HepG2 (cell line): ENCODE data around the gene PAQR3. TPM values are rescaled to one million over a fixed set of nuclear protein-coding genes. Genes with fewer than 3 reads are reported as not detected.
A peak's percentile ranks its signal among the peaks of the same experiment; 100 is the strongest.

Experiments used
- ATAC-seq: fragments of 200-7000 bp; cut with Tn5 transposase; 3 replicates; pipeline ENCODE4 v1.9.1; 2020; ENCODE audit warnings: mild to moderate bottlenecking, moderate library complexity
- BruUV-seq: library from RNA; stranded (reverse); fragments of 400-500 nt; replicated peaks from 2 replicates; lab custom pipeline; 2021; lab: Mats Ljungman, UMichigan
- CTCF ChIA-PET: fragments of 300-600 bp; formaldehyde crosslinking; extraction: SDS; loops from one replicate; lab custom pipeline; 2021; ENCODE audit warnings: low total read pairs, inconsistent platforms, low intra/inter-chr PET ratio; lab: Yijun Ruan, JAX
- POLR2A ChIA-PET: fragments of 350-600 bp; sonication (Branson Sonifier 250); formaldehyde crosslinking; loops from one replicate; lab custom pipeline; 2020; ENCODE audit warnings: antibody characterized with exemption, inconsistent platforms; lab: Yijun Ruan, JAX
- DNase-seq: peaks from one replicate; pipeline ENCODE4 v3.0.0-alpha.2; 2015; ENCODE audit warnings: low spot score
- FAIRE-seq: peaks from 3 replicates; lab custom pipeline; 2011; peaks lifted over from hg19 to GRCh38; lab: Jason Lieb, UNC
- H2AFZ ChIP-seq: one replicate; pipeline ENCODE4 v1.6.1; 2011; ENCODE audit warnings: low read length, inconsistent platforms
- H3K27ac ChIP-seq: fragments of 300-600 bp; 3 replicates; pipeline ENCODE4 v1.8.0; 2011; ENCODE audit warnings: mixed run types, mild to moderate bottlenecking, mixed read lengths, low read length, inconsistent platforms; ENCODE audit not compliant: insufficient read depth; ENCODE audit errors: extremely low read length
- H3K27me3 ChIP-seq, 2 experiments: fragments of 200-600 bp in 1 of 2; 2 replicates in 1 of 2; 3 replicates in 1 of 2; pipeline versions ENCODE4 v1.6.0 to v1.8.0; 2011; ENCODE audit warnings: low read length in 2 of 2, mild to moderate bottlenecking in 2 of 2, moderate library complexity in 2 of 2, inconsistent platforms in 1 of 2; ENCODE audit not compliant: insufficient read depth in 2 of 2, control insufficient read depth in 1 of 2
- H3K36me3 ChIP-seq, 2 experiments: fragments of 200-600 bp in 1 of 2; replicated peaks in 1 of 2; 2 replicates in 1 of 2; 3 replicates in 1 of 2; pipeline versions ENCODE4 v1.5.1 to v1.8.0; 2011; ENCODE audit warnings: low read length in 2 of 2, inconsistent platforms in 1 of 2; ENCODE audit not compliant: insufficient read depth in 2 of 2, control insufficient read depth in 1 of 2
- H3K4me1 ChIP-seq: 2 replicates; pipeline ENCODE4 v1.5.1; 2012; ENCODE audit warnings: low read length, inconsistent platforms; ENCODE audit not compliant: insufficient read depth
- H3K4me2 ChIP-seq: 2 replicates; pipeline ENCODE4 v1.6.0; 2011; ENCODE audit warnings: low read depth, low read length, inconsistent platforms
- H3K4me3 ChIP-seq, 3 experiments: fragments of 200-600 bp in 1 of 3; sonication (generic), shearing (Covaris generic) in 1 of 3; replicated peaks in 1 of 3; 2 replicates each; pipeline ENCODE4 v1.5.1; 2011 to 2016; ENCODE audit warnings: low read length in 3 of 3, inconsistent platforms in 2 of 3, low read depth in 2 of 3, mild to moderate bottlenecking in 2 of 3, control low read depth in 1 of 3, mixed read lengths in 1 of 3; ENCODE audit not compliant: insufficient read depth in 1 of 3
- H3K79me2 ChIP-seq: one replicate; pipeline ENCODE4 v1.6.1; 2011; ENCODE audit warnings: low read length, inconsistent platforms; ENCODE audit not compliant: insufficient read depth
- H3K9ac ChIP-seq: 2 replicates; pipeline ENCODE4 v1.6.0; 2011; ENCODE audit warnings: mild to moderate bottlenecking, low read depth, low read length, inconsistent platforms; ENCODE audit not compliant: insufficient read depth
- H3K9me3 ChIP-seq: 2 replicates; pipeline ENCODE4 v1.5.1; 2012; ENCODE audit warnings: mild to moderate bottlenecking, low read length
- H4K20me1 ChIP-seq: 2 replicates; pipeline ENCODE4 v1.6.0; 2011; ENCODE audit warnings: inconsistent platforms, mild to moderate bottlenecking, low read length, moderate library complexity; ENCODE audit not compliant: insufficient read depth
- AHDC1 ChIP-seq: sonication (generic); formaldehyde crosslinking; IDR thresholded peaks from 2 replicates; pipeline ENCODE4 v1.5.1; 2020; ENCODE audit warnings: mild to moderate bottlenecking, missing genetic modification reagents, borderline replicate concordance
- BCLAF1 ChIP-seq: fragments of 450-650 bp; IDR thresholded peaks from 2 replicates; pipeline ENCODE4 v1.6.1; 2017; ENCODE audit warnings: mild to moderate bottlenecking
- CCDC6 ChIP-seq: sonication (generic); formaldehyde crosslinking; IDR thresholded peaks from 2 replicates; pipeline ENCODE4 v1.8.1; 2022; ENCODE audit warnings: mild to moderate bottlenecking, missing genetic modification reagents, moderate library complexity
- CENPT ChIP-seq: sonication (generic); formaldehyde crosslinking; IDR thresholded peaks from 2 replicates; pipeline ENCODE4 v1.8.0; 2022; ENCODE audit warnings: low read depth, mild to moderate bottlenecking, moderate library complexity, missing genetic modification reagents
- CHCHD3 ChIP-seq: sonication (generic); formaldehyde crosslinking; IDR thresholded peaks from 2 replicates; pipeline ENCODE4 v1.8.0; 2022; ENCODE audit warnings: mild to moderate bottlenecking, missing genetic modification reagents, moderate library complexity
- KLF16 ChIP-seq, 2 experiments: sonication (generic) in 1 of 2; formaldehyde crosslinking in 1 of 2; IDR thresholded peaks; 2 replicates each; pipeline versions ENCODE4 v1.6.1 to v1.8.0; 2016 to 2023; ENCODE audit warnings: missing genetic modification reagents in 2 of 2, missing compliant biosample characterization in 1 of 2
- POLR2A ChIP-seq, 2 experiments: IDR thresholded peaks; 2 replicates each; pipeline ENCODE4 v1.6.1; 2011; ENCODE audit warnings: low read depth in 2 of 2, low read length in 2 of 2, mild to moderate bottlenecking in 1 of 2, moderate library complexity in 1 of 2; ENCODE audit not compliant: insufficient read depth in 1 of 2
- SALL1 ChIP-seq: sonication (generic); formaldehyde crosslinking; IDR thresholded peaks from 2 replicates; pipeline ENCODE4 v1.8.0; 2022; ENCODE audit warnings: mild to moderate bottlenecking, missing genetic modification reagents
- TFDP1 ChIP-seq: IDR thresholded peaks from 2 replicates; pipeline ENCODE4 v1.6.1; 2016; ENCODE audit warnings: missing compliant biosample characterization, missing genetic modification reagents, borderline replicate concordance
- ZNF30 ChIP-seq: sonication (generic); formaldehyde crosslinking; IDR thresholded peaks from 2 replicates; pipeline ENCODE4 v1.5.0; 2020; ENCODE audit warnings: mild to moderate bottlenecking, missing genetic modification reagents
- ZNF704 ChIP-seq: sonication (generic); formaldehyde crosslinking; IDR thresholded peaks from 2 replicates; pipeline ENCODE4 v1.8.1; 2023; ENCODE audit warnings: mild to moderate bottlenecking, inconsistent platforms, moderate library complexity, missing genetic modification reagents, borderline replicate concordance
- ZSCAN12 ChIP-seq: sonication (generic); formaldehyde crosslinking; IDR thresholded peaks from 2 replicates; pipeline ENCODE4 v1.9.0; 2021; ENCODE audit warnings: mild to moderate bottlenecking, missing genetic modification reagents
- WGBS: methylation state at CpG from one replicate; pipeline ENCODE4 v1.1.6; 2017; ENCODE audit warnings: low lambda C conversion rate; 5-methylcytosine and 5-hydroxymethylcytosine counted together
- in situ Hi-C: cut with HindIII; loops from 2 replicates; pipeline ENCODE4 v1.10.0; 2017; ENCODE audit warnings: low pct_unique_long_range_greater_than_20kb; ENCODE audit not compliant: extremely low pct_ligation_motif_present
- intact Hi-C: fragments of 100-400 bp; cut with micrococcal nuclease; formaldehyde crosslinking; loops from one replicate; pipeline ENCODE4 v1.10.0; 2022; ENCODE audit not compliant: unreplicated experiment
- polyA plus RNA-seq, 8 experiments: library from polyadenylated mRNA; depleted of rRNA in 3 of 8; stranded (reverse) in 7 of 8; unstranded in 1 of 8; fragments of >200 nt; fragmentation: Illumina TruSeq in 4 of 8; extraction: Trizol in 4 of 8; gene quantifications; 2 replicates each; pipeline versions ENCODE4 v1.2.1 to v1.2.3, GENCODE V29; 2011 to 2016; ENCODE audit warnings: low read depth in 4 of 8, missing spikeins in 1 of 8, mixed read lengths in 1 of 8; ENCODE audit not compliant: insufficient read depth in 1 of 8
- total RNA-seq, 5 experiments: library from RNA; depleted of rRNA; stranded (reverse); fragments of >200 nt; fragmentation: Illumina TruSeq; extraction: Trizol; gene quantifications; 2 replicates each; pipeline ENCODE4 v1.2.3, GENCODE V29; 2016; ENCODE audit warnings: low read depth in 1 of 5

PAQR3 gene
- total and polyA plus RNA-seq, 2 of the 13 experiments (the other 11 are each of a cell fraction or from before 2014, with no cell fraction given): 9.9 to 13.6 TPM

- intact Hi-C loops: loop anchor here (1.0 to 10.0 kb wide), 2 partner anchors 85 to 908 kb away; no protein-coding TSS in a partner anchor
- peaks cover 1 to 14% of the 10 kb centered on the region in 2 experiments; a peak in 1 of 5 replicates for H3K36me3 ChIP-seq
- 66% methylated on average over 2 of the region's 2 CpGs for WGBS
- H2AFZ ChIP-seq: no peak overlapping the region
- in situ Hi-C loops: loop anchor here (5.0 to 25.0 kb wide), 2 partner anchors 250 to 900 kb away; no protein-coding TSS in a partner anchor
- peak overlapping the region; percentile 56; the same call in 1 of the 2 replicates for H3K4me2 ChIP-seq
- ChIA-PET CTCF (no interaction called here), POLR2A (interaction anchor here (1.0 to 2.4 kb wide), 2 partner anchors 86 to 88 kb away, joined by 8 to 13 read pairs; partner anchors contain the start of gene BMP2K)
- H3K4me1 ChIP-seq: peaks cover 27% of the 10 kb centered on the region
- no peak overlapping the region for H3K9ac ChIP-seq
- no peaks in the 10 kb centered on the region for H4K20me1 ChIP-seq
- H3K27me3 ChIP-seq: no peaks in the 10 kb centered on the region
- ATAC-seq (peak; percentile 98), DNase-seq (peak; percentile 94), FAIRE-seq (peak; percentile 51)
- H3K79me2 ChIP-seq: no peaks in the 10 kb centered on the region
- H3K9me3 ChIP-seq: peaks cover 15% of the 10 kb centered on the region
- no TSS peak for BruUV-seq
- peak overlapping the region; percentile 40 for H3K27ac ChIP-seq
- H3K4me3 ChIP-seq: no peak overlapping the region
- TF ChIP-seq KLF16 (CRISPR knock-in tag; IDR thresholded peaks at IDR 0.05) (peak in 1 of 2 experiments; percentile 42; a peak in 1 of 4 replicates), TFDP1 (CRISPR knock-in tag) (no peak), AHDC1 (CRISPR knock-in tag) (peak; percentile 78; the same call in 1 of the 2 replicates), BCLAF1 (no peak), SALL1 (CRISPR knock-in tag) (peak; percentile 69; the same call in 1 of the 2 replicates), ZNF704 (CRISPR knock-in tag) (no peak), POLR2A (IDR thresholded peaks at IDR 0.05; ENCODE audit: insufficient read depth in 1 of 2, low read depth in 2 of 2, low read length in 2 of 2) (no peak), CENPT (CRISPR knock-in tag) (no peak), CCDC6 (CRISPR knock-in tag) (no peak), ZNF30 (CRISPR knock-in tag) (no peak), CHCHD3 (CRISPR knock-in tag) (no peak), ZSCAN12 (CRISPR knock-in tag) (no peak)
Observed at GRCh38 chr4:78862314-78862737, 76.9 kb downstream of the PAQR3 start.
